Heart right ventricle (tissue), 16 donors: Measurements from ENCODE around the gene CARS2. TPM values are rescaled to one million over a fixed set of nuclear protein-coding genes. Genes with fewer than 3 reads are reported as not detected.

Experiments
- ATAC-seq, 8 donors: fragments of 200-7000 bp; cut with Tn5 transposase; one replicate each; pipeline ENCODE4 v1.9.1; 2020; ENCODE audit warnings: mild to moderate bottlenecking in 8 of 8, moderate library complexity in 8 of 8, moderate number of reproducible peaks in 1 of 8
- DNase-seq, 2 donors: peaks; one replicate each; pipeline ENCODE4 v3.0.0-alpha.2; 2020
- H3K27ac ChIP-seq, 10 donors: fragments of 200-600 bp; sonication (generic) in 2 of 10; one replicate each; pipeline versions ENCODE4 v1.5.0 to v1.8.0; 2020 to 2022; ENCODE audit warnings: mild to moderate bottlenecking in 3 of 10
- H3K27me3 ChIP-seq, 7 donors: fragments of 200-600 bp; one replicate each; pipeline ENCODE4 v1.8.0; 2021 to 2022; ENCODE audit warnings: mild to moderate bottlenecking in 2 of 7
- H3K36me3 ChIP-seq, 9 donors: fragments of 200-600 bp; sonication (generic) in 1 of 9; one replicate each; pipeline versions ENCODE4 v1.5.0 to v1.8.0; 2020 to 2022; ENCODE audit warnings: mild to moderate bottlenecking in 2 of 9
- H3K4me1 ChIP-seq, 9 donors: fragments of 200-600 bp; sonication (generic) in 1 of 9; one replicate each; pipeline versions ENCODE4 v1.5.0 to v1.8.0; 2020 to 2022; ENCODE audit warnings: mild to moderate bottlenecking in 4 of 9
- H3K4me3 ChIP-seq, 10 donors: fragments of 200-600 bp; sonication (generic) in 2 of 10; one replicate each; pipeline versions ENCODE4 v1.5.0 to v1.8.0; 2020 to 2022; ENCODE audit warnings: mild to moderate bottlenecking in 7 of 10, moderate library complexity in 2 of 10
- H3K9me3 ChIP-seq, 11 donors: fragments of 200-600 bp in 10 of 11; sonication (generic) in 2 of 11; one replicate each; pipeline versions ENCODE4 v1.5.0 to v1.8.0; 2013 to 2022; ENCODE audit warnings: mild to moderate bottlenecking in 2 of 11, control low read depth in 1 of 11, moderate library complexity in 1 of 11
- CTCF ChIP-seq, 9 donors: fragments of 200-600 bp; sonication (generic) in 2 of 9; IDR thresholded peaks; one replicate each; pipeline versions ENCODE4 v1.5.0 to v1.8.0; 2021 to 2022; ENCODE audit warnings: antibody characterized with exemption in 9 of 9, mild to moderate bottlenecking in 5 of 9, moderate library complexity in 1 of 9
- WGBS, 2 donors: extraction: QIAGEN DNeasy Blood & Tissue Kit; methylation state at CpG; one replicate each; pipeline ENCODE4 v1.1.7; 2013; ENCODE audit warnings: inconsistent platforms in 1 of 2; 5-methylcytosine and 5-hydroxymethylcytosine counted together
- intact Hi-C, 10 donors: fragments of 100-400 bp; cut with DNase I; formaldehyde crosslinking; loops; one replicate each; pipeline versions ENCODE4 v1.11.1 to v1.14.2; 2022
- long read RNA-seq, 3 donors: library from polyadenylated mRNA; unstranded; transcript quantifications; one replicate each; pipeline ENCODE4 v2.0.0, GENCODE V29; 2020 to 2021
- polyA plus RNA-seq, 2 donors: library from polyadenylated mRNA; stranded (reverse); fragments of 200-250 nt; gene quantifications; one replicate each; pipeline ENCODE4 v1.2.3, GENCODE V29; 2013
- total RNA-seq, 10 donors: library from RNA; stranded (reverse); fragmentation: NEBNext Ultra II Directional in 3 of 10; extraction: Animal tissue kit (Norgen Biotek cat#: 25700) in 3 of 10; gene quantifications; one replicate each; pipeline versions ENCODE4 v1.2.1 to v1.2.4, GENCODE V29; 2021 to 2023
- donor health status: Arrhythmogenic right ventricular cardiomyopathy.
- donor health status: ischemic (EF 13 %, LVEDD 7.1; RV severe dilation, severe dysfunction).
- donor health status: healthy with polysubstance abuse.
- donor health status: DM: no; HTN: yes; CAD: no.
- donor health status: DM: no; HTN: no; CAD: no.
- donor health status: ischemic (EF 25% LVEDD 6.9; RV normal size, moderate dysfunction).
- donor health status: ischemic (EF 25% LVEDD 5.7; RV mildly dilated, moderate dysfunction).
- donor health status: healthy.
- donor health status: DM: yes; HTN: yes; CAD: no.
- donor health status: Ischemic cardiomyopathy.
- donor health status: ischemic (EF 35%, LVEDD 5.7; RV mildly dilated, moderate dysfunction).
- donor health status: nonischemic (EF 11% LVEDD 7.7; RV severe dilation, severe dysfunction).
- donor health status: DM: yes; HTN: yes; CAD: no.
- donor health status: PGD.
- donor health status: ischemic (EF 29% LVEDD 5.4; RV normal size, mild dysfunction).
- donor health status: nonischemic (EF 23%, LVEDD 6.1; RV moderate dilation, normal function).

CARS2 gene
- total RNA-seq, result 10 to 100 TPM; 35.2 to 53.5 (median 42.8) TPM
- 100 to 1,000 TPM in 1 of 2 donors, 10 to 100 TPM in 1; 61.3 to 103 TPM for polyA plus RNA-seq
- long read RNA-seq, donor 1, transcript CARS2-201 (15 exons, 1,879 nt), result major isoform, 65 of 99 reads
- long read RNA-seq, donor 1, partial matches to known transcripts, result 3 of 99 reads
- long read RNA-seq, donor 1, other reads (novel, unspliced or antisense), result 28 of 99 reads
- long read RNA-seq, donor 2, transcript CARS2-224 (2 exons, 3,516 nt), result minor isoform, 5 of 89 reads
- long read RNA-seq, donor 2, transcript CARS2-201 (15 exons, 1,879 nt), result major isoform, 66 of 89 reads
- long read RNA-seq, donor 2, partial matches to known transcripts, result 2 of 89 reads
- long read RNA-seq, donor 2, other reads (novel, unspliced or antisense), result 15 of 89 reads
- long read RNA-seq, donor 3, partial matches to known transcripts, result 1 of 11 reads
- long read RNA-seq, donor 3, other reads (novel, unspliced or antisense), result 6 of 11 reads

- peak; percentile 97 to 99 (median 98) for ATAC-seq
- intact Hi-C loops, result loop anchor here in 4 of 10 donors (5.0 to 10.0 kb wide), 4 partner anchors 81 to 111 kb away; partner anchors contain the start of gene NAXD (in 2 of the 4)
- WGBS, 2 donors, result 0% methylated on average over 67 to 79 of the region's 80 CpGs
- H3K4me3 ChIP-seq, result peak within 1 kb of the TSS; percentile 69 to 87 (median 76)
- H3K36me3 ChIP-seq, result peaks cover 0 to 28% (median 6%) of the 10 kb centered on the region in 9 donors
- H3K4me1 ChIP-seq, result peaks cover 0 to 48% (median 22%) of the 10 kb centered on the region in 9 donors
- H3K27me3 ChIP-seq, result no peaks in the 10 kb centered on the region
- peak within 1 kb of the TSS; percentile 44 to 93 (median 85) for H3K27ac ChIP-seq
- DNase-seq, result peak; percentile 94 to 97
- no peaks in the 10 kb centered on the region for H3K9me3 ChIP-seq
- peak in 3 of 9 donors; percentile 10 to 28 (median 17) for TF ChIP-seq CTCF (IDR thresholded peaks at IDR 0.05)
Observed at GRCh38 chr13:110705826-110706569, at the start of gene CARS2. Gene CARS2, minus strand, starts transcription at chr13:110706116. Its CDS starts 23 bp downstream, at chr13:110706093.

- intact Hi-C loops, result no loop called here
- Histone ChIP-seq H3K27me3 (no peaks in the 10 kb centered on the region), H3K27ac (no peak overlapping the region), H3K4me3 (no peak overlapping the region), H3K9me3 (peaks cover 0 to 28% (median 0%) of the 10 kb centered on the region in 11 donors), H3K4me1 (no peaks in the 10 kb centered on the region), H3K36me3 (no peaks in the 10 kb centered on the region)
- 61 to 72% methylated on average over 4 of the region's 4 CpGs for WGBS, 2 donors
- DNase-seq (no peak), ATAC-seq (no peak)
- TF ChIP-seq CTCF (IDR thresholded peaks at IDR 0.05), result no peak
Observed at GRCh38 chr13:110748271-110748670, 42.4 kb upstream of the CARS2 start.

- intact Hi-C loops, result no loop called here
- Histone ChIP-seq H3K27me3 (no peaks in the 10 kb centered on the region), H3K27ac (no peak overlapping the region), H3K4me1 (no peaks in the 10 kb centered on the region), H3K4me3 (no peak overlapping the region), H3K36me3 (no peaks in the 10 kb centered on the region), H3K9me3 (peaks cover 0 to 22% (median 0%) of the 10 kb centered on the region in 11 donors)
- WGBS, 2 donors, result 69 to 76% methylated on average over 1 of the region's 1 CpG
- DNase-seq, result no peak
- no peak for ATAC-seq
- TF ChIP-seq CTCF (IDR thresholded peaks at IDR 0.05), result no peak
Observed at GRCh38 chr13:110746438-110746837, 40.5 kb upstream of the CARS2 start.

GRCh38 chr13:110743687-110744086 lies 37.8 kb upstream of the CARS2 start:
- ATAC-seq, result no peak
- no peak for DNase-seq
- Histone ChIP-seq H3K27ac (no peak overlapping the region), H3K27me3 (no peaks in the 10 kb centered on the region), H3K4me1 (no peaks in the 10 kb centered on the region), H3K4me3 (no peak overlapping the region), H3K36me3 (no peaks in the 10 kb centered on the region), H3K9me3 (peaks cover 0 to 16% (median 0%) of the 10 kb centered on the region in 11 donors)
- no peak for TF ChIP-seq CTCF (IDR thresholded peaks at IDR 0.05)
- intact Hi-C loops, result no loop called here
- 65 to 70% methylated on average over 1 of the region's 1 CpG for WGBS, 2 donors
